Calu3 (cell line): Measurements from ENCODE around the gene ABHD17C. TPM values are rescaled to one million over a fixed set of nuclear protein-coding genes. Genes with fewer than 3 reads are reported as not detected.

Source experiments
- BruUV-seq: library from RNA; stranded (reverse); fragments of 400-500 nt; replicated peaks from 2 replicates; lab custom pipeline; 2021; lab: Mats Ljungman, UMichigan
- CTCF ChIA-PET: fragments of 300-600 bp; sonication (Branson Sonifier 250); formaldehyde crosslinking; loops from one replicate; lab custom pipeline; 2022; ENCODE audit warnings: antibody characterized with exemption; lab: Charles Lee
- DNase-seq: peaks from one replicate; pipeline ENCODE4 v3.0.0; 2022
- H3K27ac Mint-ChIP-seq: one replicate; pipeline ENCODE4 v1.8.0; 2022; ENCODE audit warnings: mixed read lengths; ENCODE audit not compliant: unreplicated experiment
- H3K27me3 Mint-ChIP-seq: one replicate; pipeline ENCODE4 v1.8.0; 2022; ENCODE audit warnings: mixed read lengths; ENCODE audit not compliant: unreplicated experiment
- H3K36me3 Mint-ChIP-seq: one replicate; pipeline ENCODE4 v1.8.0; 2022; ENCODE audit warnings: mild to moderate bottlenecking, moderate library complexity, mixed read lengths; ENCODE audit not compliant: insufficient read depth, unreplicated experiment
- H3K4me1 Mint-ChIP-seq: one replicate; pipeline ENCODE4 v1.8.0; 2022; ENCODE audit warnings: mild to moderate bottlenecking, low read depth, mixed read lengths; ENCODE audit not compliant: unreplicated experiment
- H3K4me3 Mint-ChIP-seq: one replicate; pipeline ENCODE4 v1.8.0; 2022; ENCODE audit warnings: mild to moderate bottlenecking, low read depth, moderate library complexity, mixed read lengths; ENCODE audit not compliant: unreplicated experiment
- H3K9me3 Mint-ChIP-seq: one replicate; pipeline ENCODE4 v1.8.0; 2022; ENCODE audit warnings: low read depth, mixed read lengths; ENCODE audit not compliant: unreplicated experiment
- intact Hi-C: fragments of 100-400 bp; cut with micrococcal nuclease; formaldehyde crosslinking; loops from one replicate; pipeline ENCODE4 v1.10.0; 2022; ENCODE audit not compliant: unreplicated experiment
- total RNA-seq: library from RNA; stranded (reverse); gene quantifications from 2 replicates; pipeline ENCODE4 v1.2.3, GENCODE V29; 2022
- TF ChIP-seq, protein P1 (sequence below): fragments of 200-600 bp; IDR thresholded peaks from one replicate; pipeline ENCODE4 v1.8.0; 2022; ENCODE audit warnings: antibody characterized with exemption; ENCODE audit not compliant: unreplicated experiment

The ABHD17C gene
- total RNA-seq, 1 experiment from 2014 or later = 69.7 TPM

DNA sequence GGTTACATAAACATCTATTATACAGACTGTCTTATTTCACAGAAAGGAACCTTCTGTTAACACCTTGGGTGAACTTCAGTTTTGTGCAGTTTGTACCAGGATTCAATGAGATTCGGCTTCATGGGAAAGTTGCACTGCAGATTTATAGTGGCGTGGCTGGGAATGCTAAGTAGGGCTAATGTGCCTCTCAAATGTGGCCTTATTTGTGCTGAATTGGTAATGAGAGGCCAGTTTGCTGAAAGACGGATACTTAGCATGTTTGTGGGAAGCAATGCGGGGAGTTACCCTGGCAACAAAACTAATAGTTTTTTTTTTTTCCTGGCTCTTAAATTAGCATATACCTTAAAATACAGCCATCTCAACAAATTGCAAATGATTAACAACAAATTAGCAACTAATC is 55.5 kb downstream of the ABHD17C start:
- no peak for DNase-seq
- CTCF ChIA-PET = interaction anchor here (0.7 kb wide), 1 partner anchor 12 kb away, joined by 5 read pairs; no protein-coding TSS in a partner anchor
- Mint-ChIP-seq H3K4me3 (no peak overlapping the region), H3K36me3 (peaks cover 32% of the 10 kb centered on the region), H3K27me3 (no peaks in the 10 kb centered on the region), H3K4me1 (peaks cover 16% of the 10 kb centered on the region), H3K9me3 (peaks cover 2% of the 10 kb centered on the region), H3K27ac (no peak overlapping the region)
- intact Hi-C loops = no loop called here
- TF ChIP-seq, protein P1, sequence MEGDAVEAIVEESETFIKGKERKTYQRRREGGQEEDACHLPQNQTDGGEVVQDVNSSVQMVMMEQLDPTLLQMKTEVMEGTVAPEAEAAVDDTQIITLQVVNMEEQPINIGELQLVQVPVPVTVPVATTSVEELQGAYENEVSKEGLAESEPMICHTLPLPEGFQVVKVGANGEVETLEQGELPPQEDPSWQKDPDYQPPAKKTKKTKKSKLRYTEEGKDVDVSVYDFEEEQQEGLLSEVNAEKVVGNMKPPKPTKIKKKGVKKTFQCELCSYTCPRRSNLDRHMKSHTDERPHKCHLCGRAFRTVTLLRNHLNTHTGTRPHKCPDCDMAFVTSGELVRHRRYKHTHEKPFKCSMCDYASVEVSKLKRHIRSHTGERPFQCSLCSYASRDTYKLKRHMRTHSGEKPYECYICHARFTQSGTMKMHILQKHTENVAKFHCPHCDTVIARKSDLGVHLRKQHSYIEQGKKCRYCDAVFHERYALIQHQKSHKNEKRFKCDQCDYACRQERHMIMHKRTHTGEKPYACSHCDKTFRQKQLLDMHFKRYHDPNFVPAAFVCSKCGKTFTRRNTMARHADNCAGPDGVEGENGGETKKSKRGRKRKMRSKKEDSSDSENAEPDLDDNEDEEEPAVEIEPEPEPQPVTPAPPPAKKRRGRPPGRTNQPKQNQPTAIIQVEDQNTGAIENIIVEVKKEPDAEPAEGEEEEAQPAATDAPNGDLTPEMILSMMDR = no peak
- TSS peak; percentile 11 for BruUV-seq

DNA sequence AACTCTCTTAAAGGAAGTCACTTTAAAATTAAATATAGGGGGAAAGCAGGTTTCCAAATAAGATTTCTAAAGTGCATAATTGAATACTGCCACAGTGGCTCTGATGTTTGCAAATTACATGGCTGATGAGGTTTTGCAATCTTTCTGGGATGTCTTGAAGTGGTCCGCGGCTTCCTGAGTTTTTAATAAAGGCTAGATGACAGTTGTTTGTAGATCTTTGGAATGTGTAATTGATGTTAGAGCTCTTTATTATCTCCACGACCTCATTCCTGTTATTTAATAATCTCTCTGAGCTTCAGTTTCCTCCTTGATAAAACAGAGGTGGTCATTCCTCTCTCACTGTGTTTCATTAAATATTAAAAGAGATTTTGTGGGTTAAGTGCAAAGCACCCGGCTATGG is 57.1 kb downstream of the ABHD17C start:
- H3K36me3 Mint-ChIP-seq = peaks cover 32% of the 10 kb centered on the region
- H3K4me1 Mint-ChIP-seq = peaks cover 8% of the 10 kb centered on the region
- intact Hi-C loops = no loop called here
- no peak for DNase-seq
- H3K27me3 Mint-ChIP-seq = no peaks in the 10 kb centered on the region
- no TSS peak for BruUV-seq
- H3K9me3 Mint-ChIP-seq = no peaks in the 10 kb centered on the region
- CTCF ChIA-PET = interaction anchor here (1.1 kb wide), 1 partner anchor 24 kb away, joined by 4 read pairs; no protein-coding TSS in a partner anchor
- no peak overlapping the region for H3K4me3 Mint-ChIP-seq
- no peak overlapping the region for H3K27ac Mint-ChIP-seq
- TF ChIP-seq, protein P1 = no peak

DNA sequence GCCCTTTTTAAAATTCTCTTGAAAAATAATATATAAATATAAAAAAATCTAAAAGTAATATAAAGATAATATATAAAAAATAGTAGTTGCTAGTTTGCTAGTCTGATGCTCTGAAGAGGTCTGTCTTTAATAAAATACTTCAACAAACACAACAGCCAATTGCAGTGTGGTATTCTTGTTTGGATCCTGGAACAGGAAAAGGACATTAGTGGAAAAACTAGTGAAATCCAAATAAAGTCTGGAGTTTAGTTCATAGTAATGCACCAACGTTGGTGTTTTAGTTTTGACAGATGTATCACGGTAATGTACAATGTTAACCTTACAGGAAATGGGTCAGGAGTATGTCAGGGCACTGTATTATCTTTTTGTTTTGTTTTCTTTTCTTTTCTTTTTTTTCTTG is 58.1 kb downstream of the ABHD17C start:
- intact Hi-C loops = no loop called here
- no peak overlapping the region for H3K27ac Mint-ChIP-seq
- no peak overlapping the region for H3K4me3 Mint-ChIP-seq
- no peaks in the 10 kb centered on the region for H3K9me3 Mint-ChIP-seq
- CTCF ChIA-PET = no interaction called here
- H3K36me3 Mint-ChIP-seq = peaks cover 32% of the 10 kb centered on the region
- no peak for DNase-seq
- peaks cover under 1% of the 10 kb centered on the region for H3K4me1 Mint-ChIP-seq
- H3K27me3 Mint-ChIP-seq = no peaks in the 10 kb centered on the region
- no TSS peak for BruUV-seq
- TF ChIP-seq, protein P1 = no peak

DNA sequence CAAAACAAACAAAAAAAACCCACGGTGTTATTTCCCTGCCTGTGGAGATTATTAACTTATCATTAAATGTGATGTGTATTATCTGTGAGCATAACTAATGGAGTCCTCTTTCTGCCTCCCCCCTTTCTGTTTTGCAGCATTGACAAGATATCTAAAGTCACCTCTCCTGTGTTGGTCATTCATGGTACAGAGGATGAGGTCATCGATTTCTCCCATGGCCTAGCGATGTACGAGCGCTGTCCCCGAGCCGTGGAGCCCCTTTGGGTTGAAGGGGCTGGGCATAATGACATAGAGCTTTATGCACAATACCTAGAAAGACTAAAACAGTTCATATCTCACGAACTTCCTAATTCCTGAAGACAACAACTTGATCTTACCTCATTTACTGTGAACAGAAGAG is 58.9 kb downstream of the ABHD17C start:
- Mint-ChIP-seq H3K4me3 (no peak overlapping the region), H3K9me3 (no peaks in the 10 kb centered on the region), H3K27me3 (no peaks in the 10 kb centered on the region), H3K4me1 (no peaks in the 10 kb centered on the region), H3K36me3 (peaks cover 28% of the 10 kb centered on the region), H3K27ac (no peak overlapping the region)
- DNase-seq = no peak
- BruUV-seq = no TSS peak
- CTCF ChIA-PET = no interaction called here
- TF ChIP-seq, protein P1 = no peak
- intact Hi-C loops = no loop called here
